ENCODE measurements around the gene HCN3. TPM values are rescaled to one million over a fixed set of nuclear protein-coding genes. Genes with fewer than 3 reads are reported as not detected.

HCN3 gene
- total RNA-seq, 1 donor from 2014 or later = 4.1 TPM

DNA sequence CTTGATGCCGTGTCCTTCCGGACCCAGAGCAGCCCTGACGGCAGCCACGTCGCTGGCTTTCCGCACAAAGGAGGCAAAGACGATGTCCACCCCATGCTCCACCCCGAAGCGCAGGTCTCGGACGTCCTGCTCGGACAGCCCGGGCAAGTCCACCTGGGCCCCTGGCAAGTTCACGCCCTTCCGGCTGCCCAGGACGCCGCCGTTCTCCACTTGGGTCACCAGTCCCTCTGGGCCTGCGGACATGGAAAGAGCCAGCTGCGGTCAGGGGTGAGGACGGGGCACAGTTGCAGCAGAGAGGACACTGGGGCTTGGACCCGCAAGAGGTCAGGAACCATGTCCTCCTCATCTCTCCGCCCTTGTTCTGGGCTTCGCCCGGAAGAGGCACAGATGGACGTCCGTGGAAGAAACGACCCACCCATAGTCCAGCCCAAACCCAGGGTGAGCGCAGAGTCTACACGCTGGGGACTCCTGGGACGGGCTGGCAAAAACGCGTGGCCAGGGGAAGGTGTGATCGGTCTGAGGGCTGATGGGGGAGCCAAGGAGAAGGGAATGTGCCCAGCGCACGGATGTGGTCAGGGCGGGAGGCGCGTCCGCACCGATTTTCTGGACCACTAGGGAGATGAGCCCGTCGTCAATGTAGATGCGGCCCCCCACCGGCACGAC is 17.4 kb downstream of the HCN3 start:
- Mint-ChIP-seq H3K4me1 (ENCODE audit: unreplicated experiment) (no peaks in the 10 kb centered on the region), H3K36me3 (ENCODE audit: unreplicated experiment) (no peaks in the 10 kb centered on the region), H3K9me3 (ENCODE audit: unreplicated experiment) (no peaks in the 10 kb centered on the region), H3K27me3 (ENCODE audit: unreplicated experiment) (peaks cover 19% of the 10 kb centered on the region), H3K27ac (ENCODE audit: unreplicated experiment) (no peak overlapping the region), H3K4me3 (ENCODE audit: unreplicated experiment) (no peak overlapping the region)
- DNase-seq (ENCODE audit: extremely low spot score, unreplicated experiment) = no peak
- TF ChIP-seq CTCF (IDR thresholded peaks at IDR 0.05) = no peak

- H3K27me3 Mint-ChIP-seq (ENCODE audit: unreplicated experiment) = peaks cover 19% of the 10 kb centered on the region
- no peak overlapping the region for H3K4me3 Mint-ChIP-seq (ENCODE audit: unreplicated experiment)
- no peak for DNase-seq (ENCODE audit: extremely low spot score, unreplicated experiment)
- H3K36me3 Mint-ChIP-seq (ENCODE audit: unreplicated experiment) = no peaks in the 10 kb centered on the region
- H3K9me3 Mint-ChIP-seq (ENCODE audit: unreplicated experiment) = no peaks in the 10 kb centered on the region
- no peak overlapping the region for H3K27ac Mint-ChIP-seq (ENCODE audit: unreplicated experiment)
- no peaks in the 10 kb centered on the region for H3K4me1 Mint-ChIP-seq (ENCODE audit: unreplicated experiment)
- TF ChIP-seq CTCF (IDR thresholded peaks at IDR 0.05) = no peak
Observed at GRCh38 chr1:155295183-155295941, 18.1 kb downstream of the HCN3 start.

- H3K36me3 Mint-ChIP-seq (ENCODE audit: unreplicated experiment) = no peaks in the 10 kb centered on the region
- no peaks in the 10 kb centered on the region for H3K4me1 Mint-ChIP-seq (ENCODE audit: unreplicated experiment)
- H3K4me3 Mint-ChIP-seq (ENCODE audit: unreplicated experiment) = no peak overlapping the region
- H3K27ac Mint-ChIP-seq (ENCODE audit: unreplicated experiment) = no peak overlapping the region
- DNase-seq (ENCODE audit: extremely low spot score, unreplicated experiment) = no peak
- H3K27me3 Mint-ChIP-seq (ENCODE audit: unreplicated experiment) = peaks cover 19% of the 10 kb centered on the region
- H3K9me3 Mint-ChIP-seq (ENCODE audit: unreplicated experiment) = no peaks in the 10 kb centered on the region
- TF ChIP-seq CTCF (IDR thresholded peaks at IDR 0.05) = no peak
Observed at GRCh38 chr1:155295942-155296267, 18.6 kb downstream of the HCN3 start.

DNA sequence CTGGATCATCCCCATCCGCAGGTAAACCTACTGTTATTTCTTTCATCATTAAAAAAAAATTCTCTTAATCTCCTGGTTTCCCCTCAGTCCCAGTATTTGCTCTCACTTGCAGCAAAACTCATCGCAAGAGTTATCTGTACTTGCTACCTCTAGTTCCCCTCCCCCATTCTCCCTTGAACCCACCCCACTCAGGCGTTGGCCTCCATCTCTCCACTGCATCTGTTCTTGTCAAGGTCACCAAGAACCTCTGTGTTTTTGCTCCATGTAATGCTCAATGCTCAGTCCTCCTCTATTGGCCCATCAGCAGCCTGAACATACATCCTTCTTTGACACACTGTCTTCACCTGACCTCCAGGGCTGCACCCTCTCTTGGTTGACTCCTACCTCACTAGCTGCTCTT is 19.4 kb downstream of the HCN3 start:
- no peaks in the 10 kb centered on the region for H3K9me3 Mint-ChIP-seq (ENCODE audit: unreplicated experiment)
- DNase-seq (ENCODE audit: extremely low spot score, unreplicated experiment) = no peak
- H3K27ac Mint-ChIP-seq (ENCODE audit: unreplicated experiment) = no peak overlapping the region
- no peak overlapping the region for H3K4me3 Mint-ChIP-seq (ENCODE audit: unreplicated experiment)
- H3K36me3 Mint-ChIP-seq (ENCODE audit: unreplicated experiment) = no peaks in the 10 kb centered on the region
- peaks cover 19% of the 10 kb centered on the region for H3K27me3 Mint-ChIP-seq (ENCODE audit: unreplicated experiment)
- no peak for TF ChIP-seq CTCF (IDR thresholded peaks at IDR 0.05)
- no peaks in the 10 kb centered on the region for H3K4me1 Mint-ChIP-seq (ENCODE audit: unreplicated experiment)

- Mint-ChIP-seq H3K27ac (ENCODE audit: unreplicated experiment) (no peak overlapping the region), H3K27me3 (ENCODE audit: unreplicated experiment) (peaks cover 16% of the 10 kb centered on the region), H3K4me1 (ENCODE audit: unreplicated experiment) (no peaks in the 10 kb centered on the region), H3K9me3 (ENCODE audit: unreplicated experiment) (no peaks in the 10 kb centered on the region), H3K4me3 (ENCODE audit: unreplicated experiment) (no peak overlapping the region), H3K36me3 (ENCODE audit: unreplicated experiment) (no peaks in the 10 kb centered on the region)
- TF ChIP-seq CTCF (IDR thresholded peaks at IDR 0.05) = no peak
- DNase-seq (ENCODE audit: extremely low spot score, unreplicated experiment) = no peak
Observed at GRCh38 chr1:155297384-155297783, 20.1 kb downstream of the HCN3 start.
